Endothelial cell of umbilical vein (primary cell): Measurements from ENCODE around the gene C16orf74.

Experiments used
- CTCF ChIP-seq, 2 donors: IDR thresholded peaks; 1 replicate in 1 of 2; 2 replicates in 1 of 2; pipeline ENCODE4 v1.5.1; 2011; ENCODE audit warnings: low read length in 2 of 2, mild to moderate bottlenecking in 2 of 2, moderate library complexity in 2 of 2, control low read depth in 1 of 2, inconsistent platforms in 1 of 2, low read depth in 1 of 2; ENCODE audit not compliant: insufficient read depth in 1 of 2; ENCODE audit errors: extremely low read depth in 1 of 2
- GATA2 ChIP-seq: IDR thresholded peaks from 2 replicates; pipeline ENCODE4 v1.7.0; 2011; ENCODE audit warnings: low read depth, mild to moderate bottlenecking, moderate library complexity, mixed read lengths, low read length; ENCODE audit not compliant: insufficient read length, insufficient read depth

GRCh38 chr16:85687651-85688471, 63.0 kb downstream of the C16orf74 start:
- no peak for TF ChIP-seq CTCF (IDR thresholded peaks at IDR 0.05; ENCODE audit: extremely low read depth in 1 of 2, insufficient read depth in 1 of 2, low read depth in 1 of 2, low read length in 2 of 2)
- TF ChIP-seq GATA2, result no peak
